Measurements from ENCODE around the gene POLR1A. TPM values are rescaled to one million over a fixed set of nuclear protein-coding genes. Genes with fewer than 3 reads are reported as not detected.

Gene POLR1A
- total RNA-seq, 1 donor from 2014 or later, result 32.6 TPM

- no peak for DNase-seq (ENCODE audit: low spot score)
- Mint-ChIP-seq H3K4me1 (ENCODE audit: low read depth) (peaks cover 5% of the 10 kb centered on the region), H3K27me3 (ENCODE audit: low read depth) (no peaks in the 10 kb centered on the region), H3K9me3 (ENCODE audit: low read depth) (peaks cover 34% of the 10 kb centered on the region), H3K27ac (ENCODE audit: unreplicated experiment) (no peak overlapping the region), H3K36me3 (ENCODE audit: low read depth) (peaks cover 13% of the 10 kb centered on the region), H3K4me3 (ENCODE audit: unreplicated experiment) (no peak overlapping the region)
- TF ChIP-seq, protein P1, sequence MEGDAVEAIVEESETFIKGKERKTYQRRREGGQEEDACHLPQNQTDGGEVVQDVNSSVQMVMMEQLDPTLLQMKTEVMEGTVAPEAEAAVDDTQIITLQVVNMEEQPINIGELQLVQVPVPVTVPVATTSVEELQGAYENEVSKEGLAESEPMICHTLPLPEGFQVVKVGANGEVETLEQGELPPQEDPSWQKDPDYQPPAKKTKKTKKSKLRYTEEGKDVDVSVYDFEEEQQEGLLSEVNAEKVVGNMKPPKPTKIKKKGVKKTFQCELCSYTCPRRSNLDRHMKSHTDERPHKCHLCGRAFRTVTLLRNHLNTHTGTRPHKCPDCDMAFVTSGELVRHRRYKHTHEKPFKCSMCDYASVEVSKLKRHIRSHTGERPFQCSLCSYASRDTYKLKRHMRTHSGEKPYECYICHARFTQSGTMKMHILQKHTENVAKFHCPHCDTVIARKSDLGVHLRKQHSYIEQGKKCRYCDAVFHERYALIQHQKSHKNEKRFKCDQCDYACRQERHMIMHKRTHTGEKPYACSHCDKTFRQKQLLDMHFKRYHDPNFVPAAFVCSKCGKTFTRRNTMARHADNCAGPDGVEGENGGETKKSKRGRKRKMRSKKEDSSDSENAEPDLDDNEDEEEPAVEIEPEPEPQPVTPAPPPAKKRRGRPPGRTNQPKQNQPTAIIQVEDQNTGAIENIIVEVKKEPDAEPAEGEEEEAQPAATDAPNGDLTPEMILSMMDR (IDR thresholded peaks at IDR 0.05), result no peak
Measured at GRCh38 chr2:86010083-86010482, 95.6 kb downstream of the POLR1A start.

- DNase-seq (ENCODE audit: low spot score), result no peak
- H3K4me1 Mint-ChIP-seq (ENCODE audit: low read depth), result peaks cover 2% of the 10 kb centered on the region
- no peaks in the 10 kb centered on the region for H3K27me3 Mint-ChIP-seq (ENCODE audit: low read depth)
- TF ChIP-seq, protein P1 (IDR thresholded peaks at IDR 0.05), result no peak
- peaks cover 11% of the 10 kb centered on the region for H3K36me3 Mint-ChIP-seq (ENCODE audit: low read depth)
- no peak overlapping the region for H3K27ac Mint-ChIP-seq (ENCODE audit: unreplicated experiment)
- no peak overlapping the region for H3K4me3 Mint-ChIP-seq (ENCODE audit: unreplicated experiment)
- peaks cover 25% of the 10 kb centered on the region for H3K9me3 Mint-ChIP-seq (ENCODE audit: low read depth)
Measured at GRCh38 chr2:86006524-86006923, 99.2 kb downstream of the POLR1A start.

- no peak for DNase-seq (ENCODE audit: low spot score)
- H3K9me3 Mint-ChIP-seq (ENCODE audit: low read depth), result peaks cover 32% of the 10 kb centered on the region
- peaks cover 13% of the 10 kb centered on the region for H3K36me3 Mint-ChIP-seq (ENCODE audit: low read depth)
- TF ChIP-seq, protein P1 (IDR thresholded peaks at IDR 0.05), result no peak
- no peak overlapping the region for H3K4me3 Mint-ChIP-seq (ENCODE audit: unreplicated experiment)
- no peak overlapping the region for H3K27ac Mint-ChIP-seq (ENCODE audit: unreplicated experiment)
- H3K4me1 Mint-ChIP-seq (ENCODE audit: low read depth), result peaks cover 28% of the 10 kb centered on the region
- H3K27me3 Mint-ChIP-seq (ENCODE audit: low read depth), result no peaks in the 10 kb centered on the region
Measured at GRCh38 chr2:86003967-86004366, 101.7 kb downstream of the POLR1A start.

DNA sequence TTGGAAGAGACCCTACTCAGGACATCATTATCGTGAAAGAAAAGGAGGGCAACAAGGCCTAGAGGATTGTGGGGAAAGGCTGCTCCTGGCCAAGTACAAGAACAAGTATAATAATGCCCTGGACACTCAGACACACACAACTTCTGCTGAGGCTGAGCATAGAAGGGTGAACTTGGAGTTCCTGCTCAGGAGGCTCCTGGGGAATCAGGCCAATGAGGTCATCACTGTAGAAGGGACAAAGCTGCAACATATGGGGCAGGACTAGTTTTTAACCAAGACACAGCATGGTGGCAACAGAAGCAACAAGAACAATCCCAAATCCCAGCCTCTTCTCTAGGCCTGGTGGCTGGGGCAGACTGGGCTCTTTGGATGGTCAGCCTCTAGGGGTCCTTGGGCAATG, 102.6 kb downstream of the POLR1A start:
- Mint-ChIP-seq H3K4me1 (ENCODE audit: low read depth) (peaks cover 37% of the 10 kb centered on the region), H3K36me3 (ENCODE audit: low read depth) (peaks cover 13% of the 10 kb centered on the region), H3K27ac (ENCODE audit: unreplicated experiment) (no peak overlapping the region), H3K4me3 (ENCODE audit: unreplicated experiment) (no peak overlapping the region), H3K27me3 (ENCODE audit: low read depth) (no peaks in the 10 kb centered on the region), H3K9me3 (ENCODE audit: low read depth) (peaks cover 32% of the 10 kb centered on the region)
- peak; percentile 14 for DNase-seq (ENCODE audit: low spot score)
- TF ChIP-seq, protein P1 (IDR thresholded peaks at IDR 0.05), result no peak

DNA sequence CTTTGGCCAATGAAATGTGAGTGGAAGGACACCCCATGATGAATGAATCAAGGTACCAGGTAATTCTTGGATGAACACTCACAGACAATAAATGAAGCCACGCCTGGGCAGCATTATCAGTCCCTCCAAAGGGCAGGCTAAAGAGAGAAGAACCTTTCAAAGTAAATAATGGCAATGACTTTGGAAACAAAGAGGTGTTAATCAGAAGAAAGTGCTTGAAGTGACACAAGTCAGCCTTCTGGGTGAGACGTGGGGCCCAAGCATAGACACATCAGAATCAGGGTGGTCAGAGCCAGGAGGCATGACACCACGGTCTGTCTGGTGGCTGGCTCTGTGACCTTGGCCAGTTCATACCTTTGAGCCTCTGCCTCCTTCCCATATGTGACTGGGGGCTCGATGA, 103.3 kb downstream of the POLR1A start:
- Mint-ChIP-seq H3K9me3 (ENCODE audit: low read depth) (peaks cover 28% of the 10 kb centered on the region), H3K4me3 (ENCODE audit: unreplicated experiment) (no peak overlapping the region), H3K36me3 (ENCODE audit: low read depth) (peaks cover 11% of the 10 kb centered on the region), H3K4me1 (ENCODE audit: low read depth) (peaks cover 44% of the 10 kb centered on the region), H3K27ac (ENCODE audit: unreplicated experiment) (no peak overlapping the region), H3K27me3 (ENCODE audit: low read depth) (no peaks in the 10 kb centered on the region)
- DNase-seq (ENCODE audit: low spot score), result peak; percentile 36
- TF ChIP-seq, protein P1 (IDR thresholded peaks at IDR 0.05), result no peak

Measured in chondrocyte (in vitro differentiated cells).